KMS-11 (cell line): ENCODE measurements around the gene GRK3.
"Not testable (repeated sequence)": the region's sequence is repeated elsewhere in the genome, so short reads cannot be mapped to it uniquely, and the experiment has no call there.

Source experiments
- H2AFZ ChIP-seq: fragments of 200-600 bp; sonication (generic); 2 replicates; pipeline ENCODE4 v1.6.1; 2016; ENCODE audit warnings: antibody characterized with exemption, mixed run types, low read depth
- H3K27ac ChIP-seq: fragments of 200-600 bp; sonication (generic); 2 replicates; pipeline ENCODE4 v1.6.1; 2016; ENCODE audit warnings: mild to moderate bottlenecking, mixed run types
- H3K27me3 ChIP-seq: fragments of 200-600 bp; sonication (generic); 2 replicates; pipeline ENCODE4 v1.6.1; 2017; ENCODE audit warnings: mild to moderate bottlenecking, low read depth, mixed run types, moderate library complexity; ENCODE audit not compliant: insufficient read depth
- H3K36me3 ChIP-seq: fragments of 200-600 bp; sonication (generic); 2 replicates; pipeline ENCODE4 v1.6.1; 2017; ENCODE audit warnings: mild to moderate bottlenecking, mixed run types; ENCODE audit not compliant: insufficient read depth
- H3K4me1 ChIP-seq: fragments of 200-600 bp; sonication (generic); 2 replicates; pipeline ENCODE4 v1.6.1; 2016; ENCODE audit warnings: mild to moderate bottlenecking, low read depth, mixed run types; ENCODE audit not compliant: poor library complexity, severe bottlenecking
- H3K4me2 ChIP-seq: fragments of 200-600 bp; sonication (generic); 2 replicates; pipeline ENCODE4 v1.7.0; 2016; ENCODE audit warnings: mild to moderate bottlenecking, mixed run types
- H3K4me3 ChIP-seq: fragments of 200-600 bp; sonication (generic); IDR thresholded peaks from 2 replicates; pipeline ENCODE4 v1.6.1; 2017; ENCODE audit warnings: low read depth, low read length, mixed read lengths; ENCODE audit not compliant: insufficient read depth
- H3K79me2 ChIP-seq: fragments of 200-600 bp; sonication (generic); 2 replicates; pipeline ENCODE4 v1.6.1; 2016; ENCODE audit warnings: low read depth, mixed run types; ENCODE audit not compliant: insufficient read depth
- H3K9ac ChIP-seq: fragments of 200-600 bp; sonication (generic); 2 replicates; pipeline ENCODE4 v1.6.1; 2016; ENCODE audit warnings: mild to moderate bottlenecking, mixed run types
- H4K20me1 ChIP-seq: fragments of 200-600 bp; sonication (generic); 2 replicates; pipeline ENCODE4 v1.6.1; 2016; ENCODE audit warnings: mild to moderate bottlenecking, mixed run types; ENCODE audit not compliant: insufficient read depth
- CTCF ChIP-seq: fragments of 200-600 bp; sonication (generic); conservative IDR thresholded peaks from 2 replicates; pipeline ENCODE4 v1.6.1; 2017; ENCODE audit warnings: low read depth, mild to moderate bottlenecking, antibody characterized with exemption, low read length, moderate library complexity, mixed read lengths

GRK3 gene

GRCh38 chr22:25572708-25573171, 8.3 kb downstream of the GRK3 start:
- no peak overlapping the region for H3K4me3 ChIP-seq
- no peak for TF ChIP-seq CTCF
- H3K27me3 ChIP-seq: no peaks in the 10 kb centered on the region
- no peaks in the 10 kb centered on the region for H3K36me3 ChIP-seq
- no peak overlapping the region for H3K9ac ChIP-seq
- H3K4me1 ChIP-seq: peaks cover 13% of the 10 kb centered on the region
- no peaks in the 10 kb centered on the region for H4K20me1 ChIP-seq
- H2AFZ ChIP-seq: no peak overlapping the region
- H3K4me2 ChIP-seq: no peak overlapping the region
- H3K79me2 ChIP-seq: no peaks in the 10 kb centered on the region
- no peak overlapping the region for H3K27ac ChIP-seq

- Histone ChIP-seq H3K27me3 (no peaks in the 10 kb centered on the region), H3K9ac (no peak overlapping the region), H3K27ac (no peak overlapping the region), H4K20me1 (no peaks in the 10 kb centered on the region), H3K36me3 (no peaks in the 10 kb centered on the region), H3K4me3 (no peak overlapping the region), H3K4me2 (no peak overlapping the region), H3K4me1 (peaks cover 13% of the 10 kb centered on the region), H2AFZ (no peak overlapping the region), H3K79me2 (no peaks in the 10 kb centered on the region)
- no peak for TF ChIP-seq CTCF
Measured at GRCh38 chr22:25573841-25574240, 9.4 kb downstream of the GRK3 start.

DNA sequence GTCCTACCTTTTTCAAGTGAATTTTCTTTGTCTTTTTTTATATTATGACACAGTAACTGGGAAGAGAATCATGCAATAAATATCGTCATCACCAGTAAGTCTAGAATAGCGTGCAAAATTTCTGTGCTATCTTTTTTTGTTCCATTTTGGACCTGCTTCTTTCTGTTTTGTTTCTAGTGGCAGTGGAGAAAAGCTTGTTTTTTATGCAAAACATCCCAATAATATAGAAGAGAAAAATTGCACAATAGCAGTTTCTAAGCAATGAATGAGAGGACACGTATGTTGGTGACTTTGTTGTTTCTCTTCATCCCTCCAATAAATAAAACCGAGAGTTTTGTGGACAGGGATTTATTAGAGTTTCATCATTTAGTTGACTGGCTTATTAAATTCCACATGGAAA, 10.3 kb downstream of the GRK3 start:
- Histone ChIP-seq H3K4me3 (no peak overlapping the region), H3K4me2 (no peak overlapping the region), H3K4me1 (peaks cover 13% of the 10 kb centered on the region), H3K79me2 (no peaks in the 10 kb centered on the region), H3K36me3 (no peaks in the 10 kb centered on the region), H3K9ac (no peak overlapping the region), H2AFZ (no peak overlapping the region), H3K27ac (no peak overlapping the region), H3K27me3 (no peaks in the 10 kb centered on the region), H4K20me1 (no peaks in the 10 kb centered on the region)
- TF ChIP-seq CTCF: no peak

- not testable (repeated sequence) for H3K27ac ChIP-seq, H3K36me3 ChIP-seq, H3K4me3 ChIP-seq, H3K79me2 ChIP-seq, H3K9ac ChIP-seq, H4K20me1 ChIP-seq, H2AFZ ChIP-seq, H3K27me3 ChIP-seq, H3K4me2 ChIP-seq
- peaks cover 13% of the 10 kb centered on the region for H3K4me1 ChIP-seq
Measured at GRCh38 chr22:25575674-25576392, 11.4 kb downstream of the GRK3 start.

- H3K27ac ChIP-seq, H4K20me1 ChIP-seq: not testable (repeated sequence)
Measured at GRCh38 chr22:25581452-25581851, 17.0 kb downstream of the GRK3 start.

More at GRCh38 chr22:25581452-25581851, 17.0 kb downstream of the GRK3 start:
- H2AFZ ChIP-seq, H3K4me2 ChIP-seq, H3K36me3 ChIP-seq, H3K9ac ChIP-seq, H3K79me2 ChIP-seq, H3K27me3 ChIP-seq, H3K4me1 ChIP-seq, H3K4me3 ChIP-seq: not testable (repeated sequence)
